CD1c-positive myeloid dendritic cell (primary cell): ENCODE data around the gene CCDC127.
A peak's percentile ranks its signal among the peaks of the same experiment; 100 is the strongest.

Source experiments
- DNase-seq: peaks from one replicate; pipeline ENCODE4 v3.0.0-alpha.2; 2016; ENCODE audit errors: extremely low spot score

Gene CCDC127

DNA sequence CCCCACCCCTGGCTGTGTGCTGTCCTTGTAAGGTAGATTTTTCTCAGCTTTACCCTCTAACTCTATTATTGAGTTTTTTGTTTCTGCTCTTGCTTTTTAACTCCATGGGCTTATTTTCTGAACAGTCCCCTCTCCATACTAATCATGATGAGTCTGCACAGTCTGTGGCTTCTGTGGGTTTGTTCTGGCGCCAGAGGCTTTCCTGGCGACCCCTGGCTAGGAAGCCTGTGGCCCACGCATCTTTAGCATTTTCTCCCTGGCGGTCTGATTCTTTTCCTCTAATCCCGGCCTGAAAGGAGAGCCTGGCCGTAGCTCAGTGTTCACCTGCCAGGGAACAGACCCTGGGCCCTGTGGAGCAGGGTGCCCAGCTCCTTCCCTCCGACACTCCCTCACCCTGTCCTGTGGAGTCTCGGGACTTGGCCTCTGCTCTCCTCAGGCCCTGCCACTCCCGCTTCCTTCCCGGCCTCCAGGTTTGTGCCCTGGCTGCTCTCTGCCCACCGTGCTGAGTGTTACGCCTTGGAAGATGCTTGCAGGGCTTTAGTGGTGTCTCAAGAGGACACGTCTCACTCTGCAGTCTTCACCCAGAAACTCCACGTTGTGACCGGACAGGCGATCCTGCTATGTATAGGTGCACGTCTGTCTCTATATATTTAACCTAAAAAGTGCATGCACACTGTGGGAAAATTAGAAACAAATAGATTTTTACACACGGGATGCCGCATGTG, 58.3 kb downstream of the CCDC127 start:
- DNase-seq = no peak

DNA sequence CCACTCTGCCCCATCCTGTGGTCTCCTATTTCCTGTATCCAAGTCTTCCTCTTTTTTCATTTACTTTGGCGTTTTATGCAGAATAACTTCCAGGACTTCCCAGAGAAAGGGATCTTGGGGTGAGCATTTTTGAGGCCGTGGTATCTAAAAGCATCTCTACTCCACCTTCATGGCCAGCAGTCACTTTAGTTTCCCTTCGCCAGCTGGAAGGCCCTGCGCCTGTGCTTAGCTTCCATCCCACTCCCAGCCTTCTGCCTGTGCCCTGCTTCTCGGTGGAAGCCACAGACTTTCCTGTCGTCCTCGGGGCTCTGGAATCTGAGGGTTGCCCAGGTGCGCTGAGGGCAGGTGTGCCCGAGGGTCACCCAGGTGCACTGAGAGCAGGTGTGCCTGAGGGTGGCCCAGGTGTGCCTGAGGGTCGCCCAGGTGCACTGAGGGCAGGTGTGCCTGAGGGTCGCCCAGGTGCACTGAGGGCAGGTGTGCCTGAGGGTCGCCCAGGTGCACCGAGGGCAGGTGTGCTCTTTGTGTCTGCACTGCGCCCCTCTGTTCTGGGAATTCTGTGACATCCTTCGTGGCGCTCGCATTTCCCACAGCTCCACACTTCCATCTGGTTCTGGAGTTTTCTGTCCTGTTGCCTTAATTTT, 59.0 kb downstream of the CCDC127 start:
- DNase-seq = no peak

DNA sequence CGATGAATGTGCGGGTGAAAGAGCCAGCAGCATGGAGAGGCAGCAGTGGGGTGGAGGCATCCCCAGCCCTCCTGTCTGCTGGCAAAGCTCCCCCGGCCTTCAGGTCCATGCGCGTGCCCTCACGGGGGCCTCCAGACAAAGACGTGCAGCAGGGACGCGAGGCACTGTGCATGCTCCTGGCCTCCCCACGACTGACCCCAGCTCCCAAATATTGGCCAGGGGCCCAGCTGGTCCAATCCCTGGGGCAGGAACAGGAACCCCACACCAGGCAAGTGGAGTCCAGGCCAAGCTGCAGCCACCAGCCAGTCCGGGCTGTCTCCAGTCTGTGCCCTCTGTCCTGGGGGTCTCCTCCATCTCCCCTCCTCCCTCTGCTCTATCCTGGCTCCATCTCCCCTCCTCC, 60.2 kb downstream of the CCDC127 start:
- no peak for DNase-seq

DNA sequence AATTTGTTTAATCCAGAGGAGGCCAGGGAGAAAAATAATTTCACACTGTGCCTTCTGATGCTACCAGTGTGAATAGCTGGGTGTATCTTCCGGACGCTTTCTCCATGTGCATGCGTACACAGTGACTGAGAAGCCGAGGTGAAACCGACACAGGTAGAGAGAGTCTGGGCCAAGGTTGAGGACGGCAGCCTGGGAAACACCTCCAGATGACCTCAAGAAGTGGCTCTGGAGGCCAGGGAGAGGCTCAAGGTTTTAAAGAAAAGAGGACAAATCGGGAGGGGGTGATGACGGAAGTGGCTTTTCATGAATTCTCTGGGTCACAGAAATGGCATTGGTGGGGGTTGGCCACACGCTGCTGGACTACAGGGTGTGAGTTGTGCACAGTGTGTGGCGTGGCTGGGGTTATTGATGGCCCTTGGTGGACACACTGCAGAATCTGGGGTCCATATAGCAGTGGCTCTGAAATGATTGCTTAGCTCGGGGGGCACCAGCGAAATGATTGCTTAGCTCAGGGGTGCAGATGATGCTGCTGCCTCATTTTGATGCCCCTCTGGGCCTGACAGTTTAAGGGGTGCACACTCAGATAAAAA, 60.7 kb downstream of the CCDC127 start:
- no peak for DNase-seq

DNA sequence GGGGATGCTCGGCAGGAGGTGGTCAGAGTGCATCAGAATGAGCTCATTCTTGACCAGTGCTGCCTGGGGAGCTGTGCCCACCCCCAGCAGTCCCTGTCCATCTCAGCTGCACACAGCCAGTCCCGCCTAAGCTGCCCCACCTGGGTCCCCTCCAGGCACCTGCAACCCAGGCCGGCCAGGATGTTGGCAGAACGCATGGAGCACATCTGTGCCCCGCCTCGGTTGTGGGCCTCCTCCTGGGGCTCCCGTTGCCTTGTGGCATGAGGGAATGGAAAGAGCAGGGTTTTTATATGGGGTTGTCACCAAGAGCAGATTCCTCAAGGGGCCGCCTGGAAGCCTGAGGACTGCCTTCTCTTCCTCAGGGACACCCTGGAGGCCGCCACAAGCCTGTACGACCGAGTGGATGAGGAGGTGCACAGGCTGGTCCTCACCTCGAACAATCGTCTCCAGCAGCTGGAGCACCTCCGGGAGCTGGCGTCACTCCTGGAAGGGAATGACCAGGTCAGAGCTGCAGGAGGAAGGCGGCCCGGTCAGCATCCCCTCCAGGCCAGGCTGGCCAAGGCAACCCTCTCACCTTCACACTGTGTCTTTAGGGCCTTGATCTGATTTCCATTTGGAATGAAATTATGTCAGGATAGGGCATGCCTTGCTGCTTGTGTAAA, 61.4 kb downstream of the CCDC127 start:
- no peak for DNase-seq

DNA sequence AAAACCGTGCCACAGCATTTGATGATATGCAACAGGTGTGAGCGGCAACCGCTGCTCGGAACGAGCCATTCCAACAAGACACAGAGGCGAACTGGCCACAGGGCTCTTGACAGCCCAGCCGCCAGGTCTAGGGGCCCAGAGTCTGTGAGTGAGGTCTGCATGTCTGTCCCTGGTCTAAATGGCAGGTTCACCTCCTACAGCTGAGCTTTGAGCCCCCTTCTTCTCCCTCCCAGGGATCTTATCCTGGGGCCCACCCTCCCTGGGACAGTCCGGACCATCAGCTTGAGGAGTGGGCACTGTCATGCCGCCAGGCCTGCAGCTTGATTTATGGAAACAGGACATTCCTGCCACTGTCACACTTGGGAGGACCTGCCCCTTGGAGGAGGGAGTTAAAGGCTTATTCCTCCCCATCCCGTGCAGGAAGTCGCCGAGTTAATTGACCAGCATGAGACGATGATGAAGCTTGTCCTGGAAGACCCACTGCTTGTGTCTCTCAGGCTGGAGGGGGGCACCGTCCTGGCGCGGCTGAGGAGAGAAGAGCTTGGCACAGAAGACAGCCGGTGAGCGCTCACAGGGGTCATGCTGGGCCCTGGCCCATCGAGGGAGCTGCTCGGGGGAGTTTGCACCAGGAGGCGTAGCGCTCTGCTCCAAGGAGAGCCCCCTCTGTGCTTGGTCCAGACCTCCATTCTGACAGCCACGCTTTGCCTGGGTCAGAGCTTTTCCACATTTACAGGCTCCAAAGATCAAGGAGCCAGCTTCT, 62.1 kb downstream of the CCDC127 start:
- DNase-seq = no peak

DNA sequence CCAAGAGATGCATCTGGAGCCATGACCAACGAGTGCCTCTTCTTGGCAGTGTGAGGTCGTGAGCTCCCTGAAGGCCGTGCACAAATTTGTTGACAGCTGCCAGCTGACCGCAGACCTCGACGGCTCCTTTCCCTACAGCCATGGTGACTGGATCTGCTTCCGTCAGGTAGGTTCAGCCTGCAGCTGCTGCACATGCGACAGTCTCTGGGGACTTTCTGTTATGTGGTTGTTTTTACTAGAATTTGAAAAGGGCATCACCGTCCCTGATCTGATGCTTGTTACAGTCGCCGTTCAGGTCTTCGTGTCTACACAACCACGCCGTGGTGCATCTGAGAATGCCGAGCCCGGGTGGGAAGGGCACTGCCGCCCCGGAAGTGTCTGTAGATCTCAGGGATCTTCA, 63.1 kb downstream of the CCDC127 start:
- no peak for DNase-seq

DNA sequence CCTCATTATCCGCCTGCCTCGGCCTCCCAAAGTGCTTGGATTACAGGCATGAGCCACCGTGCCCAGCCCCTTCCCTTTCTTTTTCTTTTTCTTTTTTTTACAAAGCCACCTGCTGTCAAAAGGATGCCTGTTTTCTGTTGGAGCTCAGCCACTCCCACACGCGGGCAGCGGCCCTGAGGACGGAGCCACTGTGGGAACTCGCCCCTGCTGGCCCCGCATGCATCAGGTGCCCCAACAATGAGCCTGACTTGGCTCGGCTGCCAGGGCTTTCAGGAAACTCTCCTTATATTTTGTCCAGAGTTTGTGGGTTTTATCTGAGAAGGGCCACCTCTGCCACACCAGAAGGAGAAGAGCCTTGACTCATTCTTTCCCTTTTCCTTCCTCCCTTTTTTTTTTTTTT, 63.7 kb downstream of the CCDC127 start:
- no peak for DNase-seq

DNA sequence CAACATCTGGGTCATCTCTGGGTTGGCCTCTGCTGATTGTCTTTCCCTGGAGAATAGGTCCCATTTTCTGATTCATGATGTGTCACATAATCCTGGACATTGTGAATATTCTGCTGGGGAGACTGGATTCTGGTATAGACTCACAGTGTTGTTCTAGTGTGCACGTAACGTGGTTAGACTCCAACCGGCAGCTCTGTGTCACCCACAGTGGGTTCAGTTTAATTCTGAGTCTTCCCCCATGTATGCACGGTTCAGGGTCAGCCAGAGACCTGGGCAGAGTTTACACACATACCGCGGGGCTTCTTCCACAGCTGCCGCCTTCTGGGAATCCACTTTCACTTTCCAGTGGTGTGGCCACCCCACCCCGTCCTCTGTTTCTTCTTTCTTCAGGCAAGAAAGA, 64.7 kb downstream of the CCDC127 start:
- no peak for DNase-seq

DNA sequence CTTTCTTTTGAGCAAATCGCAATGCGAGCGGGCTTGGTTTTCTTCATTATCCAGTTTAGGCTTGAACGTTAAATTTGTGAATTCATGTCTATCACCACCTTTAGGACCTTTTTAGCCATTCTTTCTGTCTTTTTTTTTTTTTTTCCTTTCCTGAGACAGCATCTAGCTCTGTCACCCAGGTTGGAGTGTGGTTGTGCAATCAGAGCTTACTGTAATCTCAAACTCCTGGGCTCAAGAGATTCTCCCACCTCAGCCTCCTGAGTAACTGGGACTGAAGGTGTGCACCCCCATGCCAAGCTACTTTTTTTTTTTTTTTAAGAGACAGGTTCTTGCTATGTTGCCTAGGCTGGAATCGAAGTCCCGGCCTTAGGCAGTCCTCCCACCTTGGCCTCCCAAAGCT, 65.9 kb downstream of the CCDC127 start:
- DNase-seq = no peak

DNA sequence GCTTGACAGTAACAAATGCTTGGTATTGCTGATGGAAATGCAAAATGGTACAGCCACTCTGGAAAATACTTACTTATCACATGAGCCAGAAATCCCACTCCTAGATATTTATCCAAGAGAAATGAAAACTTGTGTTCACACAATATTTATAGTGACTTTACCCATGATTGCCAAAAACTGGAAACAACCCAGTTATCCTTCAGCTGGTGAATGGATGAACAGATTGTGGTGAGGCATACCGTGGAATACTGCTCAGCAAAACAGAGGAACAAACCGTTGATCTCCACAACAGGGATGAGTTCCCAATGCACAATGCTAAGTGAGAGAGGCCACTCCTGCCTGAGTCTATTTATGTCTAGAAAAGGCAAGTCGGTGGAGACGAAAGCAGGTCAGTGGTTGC, 67.2 kb downstream of the CCDC127 start:
- no peak for DNase-seq

DNA sequence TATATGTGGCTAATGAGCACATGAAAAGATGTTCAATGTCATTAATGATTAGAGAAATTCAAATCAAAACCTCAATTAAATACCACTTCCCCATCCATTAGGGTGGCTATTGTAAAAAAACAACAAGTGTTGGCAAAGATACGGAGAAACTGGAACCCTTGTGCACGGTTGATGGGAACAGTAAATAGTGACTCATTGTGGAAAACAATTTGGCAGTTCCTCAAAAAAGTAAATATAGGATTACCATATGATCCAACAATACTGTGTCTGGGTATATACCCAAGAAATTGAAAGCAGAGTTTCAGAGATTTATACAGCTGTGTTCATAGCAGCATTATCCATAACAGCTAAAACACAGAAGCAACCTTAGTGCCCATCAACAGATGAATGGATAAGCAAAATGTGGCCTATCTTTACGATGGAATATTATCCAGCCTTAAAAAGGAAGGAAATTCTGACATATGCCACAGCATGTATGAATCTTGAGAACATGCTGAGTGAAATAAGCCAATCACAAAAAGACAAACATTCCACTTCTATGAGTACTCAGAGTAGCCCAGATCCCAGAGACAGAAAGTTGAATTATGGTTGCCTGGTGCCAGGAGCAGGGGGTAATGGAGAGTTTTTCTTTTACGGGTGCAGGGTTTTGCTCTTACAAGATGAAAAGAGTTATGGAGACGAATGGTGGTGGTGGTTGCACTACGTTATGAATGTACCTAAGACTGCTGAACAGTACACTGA, 68.0 kb downstream of the CCDC127 start:
- DNase-seq = peak; percentile 32

DNA sequence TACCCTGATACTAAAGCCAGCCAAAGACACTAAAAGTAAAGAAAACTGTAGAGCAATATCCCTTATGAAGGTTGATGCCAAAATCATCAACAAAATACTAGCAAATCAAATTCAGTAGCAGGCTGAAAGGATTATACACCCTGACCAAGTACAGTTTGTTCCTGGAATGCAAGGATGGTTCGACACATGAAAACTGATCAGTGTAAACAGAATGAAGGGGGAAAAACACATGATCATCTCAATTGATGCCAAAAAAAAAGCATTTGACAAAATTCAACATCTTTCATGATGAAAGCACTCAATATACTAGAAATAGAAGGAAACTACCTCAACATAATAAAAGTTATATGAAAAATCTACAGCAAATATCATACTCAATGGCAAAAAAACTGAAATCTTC, 70.2 kb downstream of the CCDC127 start:
- no peak for DNase-seq
